ENCODE data around the gene ST6GALNAC5.

ST6GALNAC5 gene

GRCh38 chr1:77056525-77056924 is 189.2 kb downstream of the ST6GALNAC5 start:
- no peak for DNase-seq

- no peak for DNase-seq
These were observed 190.8 kb downstream of the ST6GALNAC5 start for GRCh38 chr1:77057994-77058585.

GRCh38 chr1:77060000-77060399 is 192.7 kb downstream of the ST6GALNAC5 start:
- DNase-seq, result no peak

GRCh38 chr1:77061162-77061561 is 193.9 kb downstream of the ST6GALNAC5 start:
- DNase-seq, result no peak

GRCh38 chr1:77063118-77063517 is 195.8 kb downstream of the ST6GALNAC5 start:
- DNase-seq, result no peak

- DNase-seq, result no peak
These were observed 197.0 kb downstream of the ST6GALNAC5 start for GRCh38 chr1:77064246-77064645.

GRCh38 chr1:77065693-77066342 is 198.5 kb downstream of the ST6GALNAC5 start:
- DNase-seq, result no peak

GRCh38 chr1:77068013-77068412 is 200.7 kb downstream of the ST6GALNAC5 start:
- DNase-seq, result no peak

- DNase-seq, result no peak
These were observed 209.5 kb downstream of the ST6GALNAC5 start for GRCh38 chr1:77076759-77077158.

- DNase-seq, result no peak
These were observed 214.6 kb downstream of the ST6GALNAC5 start for GRCh38 chr1:77081834-77082233.

- DNase-seq, result no peak
These were observed 217.2 kb downstream of the ST6GALNAC5 start for GRCh38 chr1:77084457-77084856.

- DNase-seq, result no peak
These were observed 217.8 kb downstream of the ST6GALNAC5 start for GRCh38 chr1:77085109-77085508.

GRCh38 chr1:77089756-77090155 is 222.5 kb downstream of the ST6GALNAC5 start:
- DNase-seq, result no peak

GRCh38 chr1:77095236-77095635 is 228.0 kb downstream of the ST6GALNAC5 start:
- no peak for DNase-seq

GRCh38 chr1:77096496-77097255 is 229.4 kb downstream of the ST6GALNAC5 start:
- no peak for DNase-seq

GRCh38 chr1:77100875-77101274 is 233.6 kb downstream of the ST6GALNAC5 start:
- no peak for DNase-seq

- DNase-seq, result no peak
These were observed 236.2 kb downstream of the ST6GALNAC5 start for GRCh38 chr1:77103486-77103885.

GRCh38 chr1:77104672-77105071 is 237.4 kb downstream of the ST6GALNAC5 start:
- DNase-seq, result no peak

All from hippocampal formation (tissue), 2 donors.